Thyroid gland (tissue), 4 donors: ENCODE measurements around the gene UBR4.

Experiments used
- POLR2A ChIP-seq, 2 donors: fragments of 450-650 bp; IDR thresholded peaks; one replicate each; pipeline ENCODE4 v1.6.1; 2017; ENCODE audit warnings: antibody characterized with exemption in 2 of 2, mild to moderate bottlenecking in 2 of 2, moderate library complexity in 1 of 2
- TF ChIP-seq, protein P1 (sequence below), 6 experiments: fragments of 200-600 bp in 3 of 6; fragments of 450-650 bp in 3 of 6; sonication (generic) in 3 of 6; IDR thresholded peaks; one replicate each; pipeline ENCODE4 v1.5.1; 2016 to 2019; ENCODE audit warnings: antibody characterized with exemption in 6 of 6, mild to moderate bottlenecking in 2 of 6, inconsistent platforms in 1 of 6, moderate library complexity in 1 of 6

DNA sequence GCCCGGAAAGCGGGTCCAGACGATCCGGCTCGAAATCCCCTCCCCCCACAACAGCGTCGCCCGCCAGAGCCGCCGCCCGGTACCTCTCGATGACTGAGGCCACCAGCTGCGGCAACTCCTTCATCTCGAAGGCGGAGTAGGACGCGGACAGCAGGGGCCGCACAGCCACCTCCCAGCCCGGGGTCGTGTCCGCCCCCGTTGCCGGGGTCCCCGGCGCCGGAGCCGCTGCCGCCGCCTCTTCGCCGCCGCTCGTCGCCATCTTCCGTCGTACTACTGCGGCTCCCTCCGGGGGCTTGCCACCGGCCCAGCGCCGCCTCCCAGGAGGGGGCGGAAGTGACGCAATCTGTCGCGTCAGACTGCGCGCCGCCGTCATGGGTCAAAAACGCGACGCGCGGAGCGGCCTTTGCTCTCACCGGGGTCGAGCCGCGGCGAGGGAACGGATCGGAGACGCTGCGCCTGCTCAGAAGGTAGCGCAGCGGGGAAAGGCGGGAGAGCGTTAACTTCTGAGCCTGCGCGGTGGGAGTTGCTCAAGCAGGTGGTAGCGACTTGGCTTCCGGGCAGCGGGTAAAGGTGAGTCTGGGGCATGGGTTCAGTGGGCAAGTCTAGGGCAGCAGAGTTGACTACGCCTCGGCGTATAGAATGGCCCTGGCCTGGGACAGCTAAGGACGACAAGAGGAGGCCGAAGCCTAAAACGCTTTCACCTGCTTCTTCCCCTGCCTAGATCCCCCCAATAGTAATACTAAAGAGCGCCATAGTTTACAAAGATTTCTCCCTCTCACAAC is at the start of gene UBR4:
- TF ChIP-seq, protein P1, sequence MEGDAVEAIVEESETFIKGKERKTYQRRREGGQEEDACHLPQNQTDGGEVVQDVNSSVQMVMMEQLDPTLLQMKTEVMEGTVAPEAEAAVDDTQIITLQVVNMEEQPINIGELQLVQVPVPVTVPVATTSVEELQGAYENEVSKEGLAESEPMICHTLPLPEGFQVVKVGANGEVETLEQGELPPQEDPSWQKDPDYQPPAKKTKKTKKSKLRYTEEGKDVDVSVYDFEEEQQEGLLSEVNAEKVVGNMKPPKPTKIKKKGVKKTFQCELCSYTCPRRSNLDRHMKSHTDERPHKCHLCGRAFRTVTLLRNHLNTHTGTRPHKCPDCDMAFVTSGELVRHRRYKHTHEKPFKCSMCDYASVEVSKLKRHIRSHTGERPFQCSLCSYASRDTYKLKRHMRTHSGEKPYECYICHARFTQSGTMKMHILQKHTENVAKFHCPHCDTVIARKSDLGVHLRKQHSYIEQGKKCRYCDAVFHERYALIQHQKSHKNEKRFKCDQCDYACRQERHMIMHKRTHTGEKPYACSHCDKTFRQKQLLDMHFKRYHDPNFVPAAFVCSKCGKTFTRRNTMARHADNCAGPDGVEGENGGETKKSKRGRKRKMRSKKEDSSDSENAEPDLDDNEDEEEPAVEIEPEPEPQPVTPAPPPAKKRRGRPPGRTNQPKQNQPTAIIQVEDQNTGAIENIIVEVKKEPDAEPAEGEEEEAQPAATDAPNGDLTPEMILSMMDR (IDR thresholded peaks at IDR 0.05), result peak in 1 of 6 experiments; percentile 2
- TF ChIP-seq POLR2A (IDR thresholded peaks at IDR 0.05), result peak; percentile 40 to 94
